Measurements from ENCODE around the gene TBX10.

Gene TBX10

DNA sequence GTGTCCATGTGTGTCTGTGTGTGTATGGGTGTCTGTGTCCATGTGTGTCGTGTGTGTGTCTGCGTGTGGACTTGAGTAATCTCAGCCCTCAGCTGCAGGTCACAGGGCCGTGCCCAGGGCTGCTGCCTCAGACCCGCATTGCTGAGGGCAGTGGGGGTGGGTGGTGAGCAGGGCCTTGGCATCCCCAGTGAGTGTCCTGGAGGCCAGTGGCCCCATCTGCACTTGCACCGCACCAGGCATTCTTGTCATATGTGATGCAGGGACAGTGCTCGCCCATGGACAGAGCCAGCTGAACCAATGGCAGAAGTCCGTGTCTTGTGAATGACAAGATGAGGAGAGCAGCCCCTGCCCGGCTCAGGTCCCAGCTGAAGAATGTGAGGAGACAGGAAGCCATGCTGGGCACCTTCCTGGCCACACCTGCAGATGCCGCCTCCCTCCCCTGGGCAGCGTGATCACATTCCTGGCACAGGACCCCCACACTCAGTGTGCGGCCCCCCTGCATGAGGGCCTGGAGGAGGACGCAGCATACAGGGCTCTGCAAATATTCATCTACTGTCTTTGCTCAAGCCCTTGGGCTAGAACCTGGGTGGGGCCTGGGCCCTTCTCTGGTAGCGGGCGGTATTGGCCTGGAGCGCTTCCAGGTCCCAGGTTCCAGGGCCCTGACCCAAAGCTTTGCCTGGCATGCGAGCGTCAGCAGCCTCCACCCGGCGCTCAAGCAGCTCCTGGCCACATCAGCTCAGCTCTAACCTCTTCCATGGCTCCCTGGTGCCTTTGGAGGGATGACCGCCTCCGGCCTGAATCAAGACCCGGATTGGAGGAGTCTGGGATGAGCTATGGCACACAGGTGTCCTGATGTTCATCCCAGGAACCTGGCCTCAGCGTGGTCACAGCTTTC is 31.0 kb upstream of the TBX10 start:
- H3K9me3 ChIP-seq (ENCODE audit: insufficient read depth, low read length), result no peaks in the 10 kb centered on the region
- TF ChIP-seq EZH2phosphoT487 (conservative IDR thresholded peaks at IDR 0.05; ENCODE audit: low read length), result no peak
- TF ChIP-seq, protein P1, sequence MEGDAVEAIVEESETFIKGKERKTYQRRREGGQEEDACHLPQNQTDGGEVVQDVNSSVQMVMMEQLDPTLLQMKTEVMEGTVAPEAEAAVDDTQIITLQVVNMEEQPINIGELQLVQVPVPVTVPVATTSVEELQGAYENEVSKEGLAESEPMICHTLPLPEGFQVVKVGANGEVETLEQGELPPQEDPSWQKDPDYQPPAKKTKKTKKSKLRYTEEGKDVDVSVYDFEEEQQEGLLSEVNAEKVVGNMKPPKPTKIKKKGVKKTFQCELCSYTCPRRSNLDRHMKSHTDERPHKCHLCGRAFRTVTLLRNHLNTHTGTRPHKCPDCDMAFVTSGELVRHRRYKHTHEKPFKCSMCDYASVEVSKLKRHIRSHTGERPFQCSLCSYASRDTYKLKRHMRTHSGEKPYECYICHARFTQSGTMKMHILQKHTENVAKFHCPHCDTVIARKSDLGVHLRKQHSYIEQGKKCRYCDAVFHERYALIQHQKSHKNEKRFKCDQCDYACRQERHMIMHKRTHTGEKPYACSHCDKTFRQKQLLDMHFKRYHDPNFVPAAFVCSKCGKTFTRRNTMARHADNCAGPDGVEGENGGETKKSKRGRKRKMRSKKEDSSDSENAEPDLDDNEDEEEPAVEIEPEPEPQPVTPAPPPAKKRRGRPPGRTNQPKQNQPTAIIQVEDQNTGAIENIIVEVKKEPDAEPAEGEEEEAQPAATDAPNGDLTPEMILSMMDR (IDR thresholded peaks at IDR 0.05; ENCODE audit: insufficient read depth, low read length, poor library complexity, severe bottlenecking), result no peak
- no peak overlapping the region for H2AFZ ChIP-seq (ENCODE audit: low read depth, low read length, severe bottlenecking)
- no peaks in the 10 kb centered on the region for H3K27me3 ChIP-seq (ENCODE audit: low read length)
- H3K9ac ChIP-seq (ENCODE audit: low read length), result no peak overlapping the region
- H3K4me2 ChIP-seq (ENCODE audit: low read depth, low read length, poor library complexity, severe bottlenecking), result no peak overlapping the region
- no peaks in the 10 kb centered on the region for H3F3A ChIP-seq (ENCODE audit: insufficient read depth)
- no peaks in the 10 kb centered on the region for H4K20me1 ChIP-seq (ENCODE audit: low read depth, low read length)
- H3K79me2 ChIP-seq (ENCODE audit: insufficient read depth, low read length), result no peaks in the 10 kb centered on the region
- H3K9me2 ChIP-seq (replicated peaks; ENCODE audit: insufficient read depth, low read length), result no peaks in the 10 kb centered on the region
- no peaks in the 10 kb centered on the region for H3K36me3 ChIP-seq (ENCODE audit: low read length)
- no peak overlapping the region for H3K4me3 ChIP-seq (ENCODE audit: insufficient read depth, low read length, poor library complexity, severe bottlenecking)
- H3K27ac ChIP-seq (ENCODE audit: low read depth, low read length), result no peak overlapping the region

DNA sequence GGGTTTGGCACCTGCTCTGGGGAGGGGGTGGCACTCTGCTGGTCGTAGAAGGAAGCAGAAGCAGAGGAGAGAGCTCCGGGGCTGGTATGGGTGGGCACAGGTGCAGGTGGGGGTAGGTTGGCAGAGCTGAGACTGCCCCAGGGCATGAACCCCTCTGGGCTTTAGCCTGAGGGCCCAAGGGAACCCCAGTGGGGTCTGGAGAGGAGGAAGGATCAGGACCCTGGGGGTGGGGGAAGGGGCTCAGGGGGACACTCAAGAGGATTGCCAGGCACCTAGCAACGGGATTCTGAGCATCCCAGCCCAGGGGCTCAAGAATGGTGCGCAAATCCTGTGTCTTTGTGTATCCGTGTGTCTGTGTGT is 28.6 kb upstream of the TBX10 start:
- H3K4me2 ChIP-seq (ENCODE audit: low read depth, low read length, poor library complexity, severe bottlenecking), result peak overlapping the region; percentile 47
- no peaks in the 10 kb centered on the region for H3F3A ChIP-seq (ENCODE audit: insufficient read depth)
- H3K9me3 ChIP-seq (ENCODE audit: insufficient read depth, low read length), result no peaks in the 10 kb centered on the region
- no peaks in the 10 kb centered on the region for H3K27me3 ChIP-seq (ENCODE audit: low read length)
- H3K9me2 ChIP-seq (replicated peaks; ENCODE audit: insufficient read depth, low read length), result no peaks in the 10 kb centered on the region
- H4K20me1 ChIP-seq (ENCODE audit: low read depth, low read length), result no peaks in the 10 kb centered on the region
- no peak overlapping the region for H2AFZ ChIP-seq (ENCODE audit: low read depth, low read length, severe bottlenecking)
- H3K79me2 ChIP-seq (ENCODE audit: insufficient read depth, low read length), result no peaks in the 10 kb centered on the region
- H3K36me3 ChIP-seq (ENCODE audit: low read length), result no peaks in the 10 kb centered on the region
- no peak for TF ChIP-seq EZH2phosphoT487 (conservative IDR thresholded peaks at IDR 0.05; ENCODE audit: low read length)
- TF ChIP-seq, protein P1 (IDR thresholded peaks at IDR 0.05; ENCODE audit: insufficient read depth, low read length, poor library complexity, severe bottlenecking), result no peak
- peak overlapping the region; percentile 15; the same call in 1 of the 2 replicates for H3K9ac ChIP-seq (ENCODE audit: low read length)
- H3K4me3 ChIP-seq (ENCODE audit: insufficient read depth, low read length, poor library complexity, severe bottlenecking), result no peak overlapping the region
- peak overlapping the region; percentile 58 for H3K27ac ChIP-seq (ENCODE audit: low read depth, low read length)

DNA sequence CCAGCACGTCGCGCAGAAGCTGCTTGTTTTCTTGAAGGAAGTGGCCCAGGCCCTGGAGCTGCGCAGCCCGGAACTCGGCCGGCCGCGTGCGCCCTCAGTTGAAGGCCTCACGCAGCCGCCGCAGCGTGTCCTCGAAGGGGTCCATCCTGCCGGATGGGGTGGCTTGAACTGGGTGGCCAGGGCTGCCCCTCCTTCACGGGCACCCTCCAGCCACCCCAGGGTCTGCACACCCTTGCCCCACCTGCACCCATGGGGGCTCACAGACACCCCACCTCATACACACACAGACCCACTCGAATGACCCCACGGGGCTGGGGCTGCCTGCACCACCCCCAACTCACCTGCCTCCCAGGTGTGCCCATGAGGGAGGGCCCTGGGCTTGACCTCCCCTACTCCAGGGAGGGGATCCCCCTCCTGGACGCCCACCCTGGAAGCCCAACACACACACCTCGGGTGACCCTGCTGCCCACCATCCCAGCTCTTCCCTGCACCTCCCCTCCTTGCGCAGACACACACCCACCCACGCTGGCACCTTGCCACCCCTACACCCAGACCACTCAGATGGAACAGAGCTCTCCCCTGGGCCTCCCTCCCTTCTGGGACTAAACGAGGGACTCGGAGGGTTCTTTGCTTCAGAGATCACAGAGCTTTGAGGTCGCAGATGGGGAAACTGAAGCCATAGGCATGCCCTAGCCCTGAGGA is 28.1 kb upstream of the TBX10 start:
- Histone ChIP-seq H3K4me2 (ENCODE audit: low read depth, low read length, poor library complexity, severe bottlenecking) (peak overlapping the region; percentile 31), H4K20me1 (ENCODE audit: low read depth, low read length) (no peaks in the 10 kb centered on the region), H3K9me2 (replicated peaks; ENCODE audit: insufficient read depth, low read length) (no peaks in the 10 kb centered on the region), H2AFZ (ENCODE audit: low read depth, low read length, severe bottlenecking) (no peak overlapping the region), H3K27ac (ENCODE audit: low read depth, low read length) (peak overlapping the region; percentile 58), H3K4me3 (ENCODE audit: insufficient read depth, low read length, poor library complexity, severe bottlenecking) (no peak overlapping the region), H3F3A (ENCODE audit: insufficient read depth) (no peaks in the 10 kb centered on the region), H3K79me2 (ENCODE audit: insufficient read depth, low read length) (no peaks in the 10 kb centered on the region), H3K9me3 (ENCODE audit: insufficient read depth, low read length) (no peaks in the 10 kb centered on the region), H3K27me3 (ENCODE audit: low read length) (no peaks in the 10 kb centered on the region), H3K9ac (ENCODE audit: low read length) (peak overlapping the region; percentile 11; the same call in 1 of the 2 replicates), H3K36me3 (ENCODE audit: low read length) (no peaks in the 10 kb centered on the region)
- no peak for TF ChIP-seq EZH2phosphoT487 (conservative IDR thresholded peaks at IDR 0.05; ENCODE audit: low read length)
- TF ChIP-seq, protein P1 (IDR thresholded peaks at IDR 0.05; ENCODE audit: insufficient read depth, low read length, poor library complexity, severe bottlenecking), result no peak
